Astrocyte (in vitro differentiated cells and primary cell): ENCODE results near the gene PLXNC1. TPM values are rescaled to one million over a fixed set of nuclear protein-coding genes. Genes with fewer than 3 reads are reported as not detected.

ENCODE experiments used
- DNase-seq: peaks from one replicate; pipeline ENCODE4 v3.0.0-alpha.2; 2010; ENCODE audit warnings: low read depth
- FAIRE-seq: peaks from 2 replicates; lab custom pipeline; 2011; peaks lifted over from hg19 to GRCh38; lab: Jason Lieb, UNC
- H2AFZ ChIP-seq: 2 replicates; pipeline ENCODE4 v1.6.0; 2012; ENCODE audit warnings: low read depth, low read length, inconsistent platforms
- H3K27ac ChIP-seq: 2 replicates; pipeline ENCODE4 v1.5.1; 2011; ENCODE audit warnings: low read depth, low read length, inconsistent platforms
- H3K27me3 ChIP-seq: 2 replicates; pipeline ENCODE4 v1.6.0; 2011; ENCODE audit warnings: low read length, inconsistent platforms; ENCODE audit not compliant: insufficient read depth
- H3K36me3 ChIP-seq: 2 replicates; pipeline ENCODE4 v1.5.1; 2011; ENCODE audit warnings: low read length, inconsistent platforms; ENCODE audit not compliant: insufficient read depth
- H3K4me1 ChIP-seq: 2 replicates; pipeline ENCODE4 v1.5.1; 2011; ENCODE audit warnings: low read length, inconsistent platforms; ENCODE audit not compliant: insufficient read depth
- H3K4me2 ChIP-seq: 2 replicates; pipeline ENCODE4 v1.6.0; 2012; ENCODE audit warnings: low read length, inconsistent platforms
- H3K4me3 ChIP-seq: 2 replicates; pipeline ENCODE4 v1.5.1; 2011; ENCODE audit warnings: low read depth, mild to moderate bottlenecking, low read length, inconsistent platforms; ENCODE audit not compliant: insufficient read depth
- H3K79me2 ChIP-seq: 2 replicates; pipeline ENCODE4 v1.6.0; 2012; ENCODE audit warnings: mild to moderate bottlenecking, low read length, inconsistent platforms; ENCODE audit not compliant: insufficient read depth
- H3K9ac ChIP-seq: 2 replicates; pipeline ENCODE4 v1.6.0; 2012; ENCODE audit warnings: mild to moderate bottlenecking, low read length, inconsistent platforms
- H3K9me3 ChIP-seq: 2 replicates; pipeline ENCODE4 v1.5.1; 2012; ENCODE audit warnings: low read depth, mild to moderate bottlenecking, low read length, inconsistent platforms; ENCODE audit not compliant: insufficient read depth
- H4K20me1 ChIP-seq: 2 replicates; pipeline ENCODE4 v1.6.0; 2012; ENCODE audit warnings: low read length, inconsistent platforms; ENCODE audit not compliant: insufficient read depth
- H3K27ac Mint-ChIP-seq: one replicate; pipeline ENCODE4 v1.8.0; 2021; ENCODE audit warnings: mild to moderate bottlenecking, mixed read lengths; ENCODE audit not compliant: unreplicated experiment
- H3K27me3 Mint-ChIP-seq: one replicate; pipeline ENCODE4 v1.8.0; 2021; ENCODE audit warnings: low read depth, mixed read lengths; ENCODE audit not compliant: unreplicated experiment
- H3K36me3 Mint-ChIP-seq: one replicate; pipeline ENCODE4 v1.8.0; 2021; ENCODE audit warnings: low read depth, mixed read lengths; ENCODE audit not compliant: unreplicated experiment
- H3K4me1 Mint-ChIP-seq: one replicate; pipeline ENCODE4 v1.8.0; 2021; ENCODE audit warnings: low read depth, mixed read lengths; ENCODE audit not compliant: unreplicated experiment
- H3K4me3 Mint-ChIP-seq: one replicate; pipeline ENCODE4 v1.8.0; 2021; ENCODE audit warnings: mild to moderate bottlenecking, moderate library complexity, mixed read lengths; ENCODE audit not compliant: unreplicated experiment
- H3K9me3 Mint-ChIP-seq: one replicate; pipeline ENCODE4 v1.8.0; 2021; ENCODE audit warnings: mild to moderate bottlenecking, mixed read lengths; ENCODE audit not compliant: unreplicated experiment
- CTCF ChIP-seq: IDR thresholded peaks from 2 replicates; pipeline ENCODE4 v1.5.1; 2011; ENCODE audit warnings: low read depth, mild to moderate bottlenecking, inconsistent platforms, low read length, moderate library complexity; ENCODE audit not compliant: insufficient read depth
- EZH2 ChIP-seq: IDR thresholded peaks from 2 replicates; pipeline ENCODE4 v1.6.1; 2012; ENCODE audit warnings: mild to moderate bottlenecking, low read length, inconsistent platforms; ENCODE audit not compliant: insufficient read depth
- total RNA-seq: library from RNA; stranded (reverse); gene quantifications from 2 replicates; pipeline ENCODE4 v1.2.1, GENCODE V29; 2021

The PLXNC1 gene
- total RNA-seq, 1 donor from 2014 or later: 6.9 TPM

GRCh38 chr12:94245631-94246383 lies 97.4 kb downstream of the PLXNC1 start:
- no peak for TF ChIP-seq CTCF
- no peak for TF ChIP-seq EZH2
- FAIRE-seq (no peak), DNase-seq (no peak)
- Mint-ChIP-seq H3K36me3 (no peaks in the 10 kb centered on the region), H3K9me3 (peaks cover 1% of the 10 kb centered on the region), H3K4me1 (peaks cover 22% of the 10 kb centered on the region), H3K4me3 (no peak overlapping the region), H3K27me3 (no peaks in the 10 kb centered on the region), H3K27ac (no peak overlapping the region)
- H3K36me3 ChIP-seq: no peaks in the 10 kb centered on the region
- peaks cover 18% of the 10 kb centered on the region for H3K27me3 ChIP-seq
- H3K4me3 ChIP-seq: no peak overlapping the region
- H3K27ac ChIP-seq: no peak overlapping the region
- no peak overlapping the region for H3K9ac ChIP-seq
- H3K4me2 ChIP-seq: no peak overlapping the region
- H3K4me1 ChIP-seq: no peaks in the 10 kb centered on the region
- no peaks in the 10 kb centered on the region for H3K79me2 ChIP-seq
- H3K9me3 ChIP-seq: no peaks in the 10 kb centered on the region
- H2AFZ ChIP-seq: no peak overlapping the region
- no peaks in the 10 kb centered on the region for H4K20me1 ChIP-seq

GRCh38 chr12:94247246-94247645 lies 98.9 kb downstream of the PLXNC1 start:
- TF ChIP-seq CTCF (no peak), EZH2 (no peak)
- H3K4me1 Mint-ChIP-seq: peaks cover 22% of the 10 kb centered on the region
- H3K4me3 Mint-ChIP-seq: peak overlapping the region; percentile 40

DNA sequence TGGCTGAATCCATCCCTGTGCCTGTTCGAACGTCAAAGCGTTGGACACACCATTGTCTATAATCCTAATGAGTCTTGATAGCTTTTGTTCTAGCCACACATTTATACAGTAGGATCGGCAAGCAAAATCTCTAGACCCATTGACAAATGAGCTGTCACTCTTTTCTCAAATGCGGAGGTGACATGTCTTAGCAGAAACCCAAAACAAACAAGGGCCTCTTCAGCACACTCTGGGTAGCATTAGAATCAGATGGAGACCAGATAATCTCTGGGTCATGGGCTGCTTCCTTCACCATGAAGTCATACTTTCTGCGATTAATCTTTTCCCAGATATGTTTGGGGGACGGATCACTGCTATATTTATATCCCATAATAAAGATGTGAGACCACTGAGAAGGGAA lies 100.2 kb downstream of the PLXNC1 start:
- Mint-ChIP-seq H3K27me3 (no peaks in the 10 kb centered on the region), H3K36me3 (no peaks in the 10 kb centered on the region), H3K4me1 (peaks cover 22% of the 10 kb centered on the region), H3K4me3 (no peak overlapping the region), H3K9me3 (peaks cover 1% of the 10 kb centered on the region), H3K27ac (no peak overlapping the region)
- Histone ChIP-seq H3K36me3 (no peaks in the 10 kb centered on the region), H3K4me1 (no peaks in the 10 kb centered on the region), H3K79me2 (no peaks in the 10 kb centered on the region), H3K27ac (no peak overlapping the region), H2AFZ (no peak overlapping the region), H3K9ac (no peak overlapping the region), H3K27me3 (peaks cover 11% of the 10 kb centered on the region), H3K9me3 (no peaks in the 10 kb centered on the region), H3K4me2 (no peak overlapping the region), H4K20me1 (no peaks in the 10 kb centered on the region), H3K4me3 (no peak overlapping the region)
- no peak for TF ChIP-seq EZH2
- no peak for TF ChIP-seq CTCF
- no peak for DNase-seq
- FAIRE-seq: no peak

More at GRCh38 chr12:94247246-94247645, 98.9 kb downstream of the PLXNC1 start:
- Mint-ChIP-seq H3K36me3 (no peaks in the 10 kb centered on the region), H3K9me3 (peaks cover 1% of the 10 kb centered on the region), H3K27me3 (no peaks in the 10 kb centered on the region), H3K27ac (peak overlapping the region; percentile 11)
- H3K4me2 ChIP-seq: no peak overlapping the region
- H3K4me3 ChIP-seq: no peak overlapping the region
- H3K9me3 ChIP-seq: no peaks in the 10 kb centered on the region
- H3K9ac ChIP-seq: no peak overlapping the region
- FAIRE-seq (no peak), DNase-seq (no peak)
- peaks cover 13% of the 10 kb centered on the region for H3K27me3 ChIP-seq
- no peak overlapping the region for H2AFZ ChIP-seq
- H3K36me3 ChIP-seq: no peaks in the 10 kb centered on the region
- H3K4me1 ChIP-seq: no peaks in the 10 kb centered on the region
- H3K27ac ChIP-seq: no peak overlapping the region
- no peaks in the 10 kb centered on the region for H3K79me2 ChIP-seq
- H4K20me1 ChIP-seq: no peaks in the 10 kb centered on the region
